ENCODE data around the gene CDYL. TPM values are rescaled to one million over a fixed set of nuclear protein-coding genes. Genes with fewer than 3 reads are reported as not detected.

CDYL gene
- total and polyA plus RNA-seq, 7 donors: 10.0 to 30.0 (median 19.9) TPM

GRCh38 chr6:4778086-4778485 lies 1.9 kb downstream of the CDYL start:
- H3K36me3 ChIP-seq (ENCODE audit: insufficient read depth in 1 of 2, low read depth in 1 of 2): no peaks in the 10 kb centered on the region
- peak overlapping the region; percentile 71 for H3K4me3 ChIP-seq
- TF ChIP-seq, protein P1, sequence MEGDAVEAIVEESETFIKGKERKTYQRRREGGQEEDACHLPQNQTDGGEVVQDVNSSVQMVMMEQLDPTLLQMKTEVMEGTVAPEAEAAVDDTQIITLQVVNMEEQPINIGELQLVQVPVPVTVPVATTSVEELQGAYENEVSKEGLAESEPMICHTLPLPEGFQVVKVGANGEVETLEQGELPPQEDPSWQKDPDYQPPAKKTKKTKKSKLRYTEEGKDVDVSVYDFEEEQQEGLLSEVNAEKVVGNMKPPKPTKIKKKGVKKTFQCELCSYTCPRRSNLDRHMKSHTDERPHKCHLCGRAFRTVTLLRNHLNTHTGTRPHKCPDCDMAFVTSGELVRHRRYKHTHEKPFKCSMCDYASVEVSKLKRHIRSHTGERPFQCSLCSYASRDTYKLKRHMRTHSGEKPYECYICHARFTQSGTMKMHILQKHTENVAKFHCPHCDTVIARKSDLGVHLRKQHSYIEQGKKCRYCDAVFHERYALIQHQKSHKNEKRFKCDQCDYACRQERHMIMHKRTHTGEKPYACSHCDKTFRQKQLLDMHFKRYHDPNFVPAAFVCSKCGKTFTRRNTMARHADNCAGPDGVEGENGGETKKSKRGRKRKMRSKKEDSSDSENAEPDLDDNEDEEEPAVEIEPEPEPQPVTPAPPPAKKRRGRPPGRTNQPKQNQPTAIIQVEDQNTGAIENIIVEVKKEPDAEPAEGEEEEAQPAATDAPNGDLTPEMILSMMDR (IDR thresholded peaks at IDR 0.05): no peak
- intact Hi-C loops (cut with DNase I): loop anchor here in 1 of 2 donors (5.0 to 10.0 kb wide), 3 partner anchors 131 to 423 kb away; no protein-coding TSS in a partner anchor
- H3K27me3 ChIP-seq (ENCODE audit: insufficient read depth in 3 of 3, low read length in 2 of 3): no peaks in the 10 kb centered on the region
- peaks cover 16% of the 10 kb centered on the region for H3K4me1 ChIP-seq
- WGBS, 3 donors: 89 to 100% (median 91%) methylated on average over 1 of the region's 1 CpG
- H3K27ac ChIP-seq: no peak overlapping the region
- no peaks in the 10 kb centered on the region for H3K9me3 ChIP-seq
- DNase-seq (no peak), ATAC-seq (no peak)

- TF ChIP-seq, protein P1 (IDR thresholded peaks at IDR 0.05): no peak
- H3K36me3 ChIP-seq (ENCODE audit: insufficient read depth in 1 of 2, low read depth in 1 of 2): no peaks in the 10 kb centered on the region
- intact Hi-C loops (cut with DNase I): no loop called here
- no peaks in the 10 kb centered on the region for H3K9me3 ChIP-seq
- ATAC-seq (no peak), DNase-seq (no peak)
- 33 to 46% (median 43%) methylated on average over 5 to 11 of the region's 11 CpGs for WGBS, 3 donors
- H3K4me3 ChIP-seq: no peak overlapping the region
- peaks cover 20% of the 10 kb centered on the region for H3K4me1 ChIP-seq
- no peak overlapping the region for H3K27ac ChIP-seq
- no peaks in the 10 kb centered on the region for H3K27me3 ChIP-seq (ENCODE audit: insufficient read depth in 3 of 3, low read length in 2 of 3)
These were observed 4.2 kb downstream of the CDYL start for GRCh38 chr6:4780360-4780812.

GRCh38 chr6:4781426-4781825 lies 5.2 kb downstream of the CDYL start:
- no peak overlapping the region for H3K27ac ChIP-seq
- ATAC-seq (no peak), DNase-seq (no peak)
- H3K4me3 ChIP-seq: no peak overlapping the region
- no peaks in the 10 kb centered on the region for H3K9me3 ChIP-seq
- intact Hi-C loops (cut with DNase I): no loop called here
- TF ChIP-seq, protein P1 (IDR thresholded peaks at IDR 0.05): no peak
- no peaks in the 10 kb centered on the region for H3K27me3 ChIP-seq (ENCODE audit: insufficient read depth in 3 of 3, low read length in 2 of 3)
- no peaks in the 10 kb centered on the region for H3K36me3 ChIP-seq (ENCODE audit: insufficient read depth in 1 of 2, low read depth in 1 of 2)
- WGBS, 3 donors: 49 to 58% (median 50%) methylated on average over 4 of the region's 4 CpGs
- peaks cover 26% of the 10 kb centered on the region for H3K4me1 ChIP-seq

DNA sequence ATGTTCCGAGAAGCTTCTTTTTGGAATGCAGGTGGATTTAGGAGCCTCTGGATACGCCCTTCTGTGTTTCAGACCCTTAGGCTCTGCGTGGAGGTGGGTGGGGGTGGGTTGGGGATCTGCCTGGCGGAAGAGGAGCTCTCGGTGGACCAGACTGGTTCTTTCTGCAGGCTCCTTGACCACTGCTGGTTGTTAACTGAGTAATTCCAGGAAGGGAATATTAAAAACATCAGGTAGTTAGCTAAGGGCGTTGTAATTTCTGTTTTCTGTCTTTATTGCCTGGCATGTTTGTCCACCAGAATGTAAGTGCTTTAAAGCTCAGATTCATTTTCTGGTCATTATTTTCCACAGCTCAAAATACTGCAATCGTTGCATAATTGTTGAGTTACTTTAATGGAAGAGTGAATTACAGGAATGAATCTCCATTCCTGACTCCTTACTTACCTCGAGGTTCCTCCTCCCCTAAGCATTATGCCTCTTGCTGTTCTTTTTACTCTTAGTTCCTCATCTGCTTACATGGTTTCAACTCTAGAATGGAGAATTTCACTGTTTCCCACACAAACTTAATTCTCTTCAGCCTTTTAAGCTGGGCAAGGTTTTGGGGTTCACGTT lies 5.9 kb downstream of the CDYL start:
- intact Hi-C loops (cut with DNase I): no loop called here
- ATAC-seq: no peak
- no peaks in the 10 kb centered on the region for H3K27me3 ChIP-seq (ENCODE audit: insufficient read depth in 3 of 3, low read length in 2 of 3)

More for the DNA sequence above, 5.9 kb downstream of the CDYL start:
- no peak overlapping the region for H3K27ac ChIP-seq
- H3K9me3 ChIP-seq: no peaks in the 10 kb centered on the region
- H3K4me1 ChIP-seq: peaks cover 26% of the 10 kb centered on the region
- no peaks in the 10 kb centered on the region for H3K36me3 ChIP-seq (ENCODE audit: insufficient read depth in 1 of 2, low read depth in 1 of 2)
- TF ChIP-seq, protein P1 (IDR thresholded peaks at IDR 0.05): no peak
- H3K4me3 ChIP-seq: no peak overlapping the region
- 88 to 89% (median 89%) methylated on average over 9 of the region's 9 CpGs for WGBS, 3 donors
- no peak for DNase-seq
